ENCODE results near the gene RASAL2.

RASAL2 gene

DNA sequence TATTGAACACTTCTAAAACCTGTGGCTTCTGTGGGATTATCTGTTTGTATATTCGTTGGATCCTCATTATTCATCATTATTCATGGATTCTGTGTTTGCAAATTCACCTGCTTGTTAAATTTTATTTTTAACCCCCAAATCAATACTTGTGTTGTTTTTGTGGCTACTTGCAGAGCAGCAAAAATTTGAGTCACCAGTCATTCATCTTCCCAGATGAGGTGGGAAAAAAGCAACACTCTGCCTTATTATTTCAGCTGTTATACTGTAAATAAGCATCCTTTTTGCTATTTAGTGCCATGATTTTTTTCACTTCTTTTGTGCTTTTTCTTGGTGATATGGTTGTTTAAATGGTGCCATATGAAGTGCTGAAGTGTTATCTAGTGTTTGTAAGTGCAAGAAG lies 56.7 kb downstream of the RASAL2 start:
- no peak overlapping the region for H3K4me3 ChIP-seq (replicated peaks in 1 of 2; ENCODE audit: low read depth in 2 of 2, low read length in 2 of 2)
- TF ChIP-seq, protein P1, sequence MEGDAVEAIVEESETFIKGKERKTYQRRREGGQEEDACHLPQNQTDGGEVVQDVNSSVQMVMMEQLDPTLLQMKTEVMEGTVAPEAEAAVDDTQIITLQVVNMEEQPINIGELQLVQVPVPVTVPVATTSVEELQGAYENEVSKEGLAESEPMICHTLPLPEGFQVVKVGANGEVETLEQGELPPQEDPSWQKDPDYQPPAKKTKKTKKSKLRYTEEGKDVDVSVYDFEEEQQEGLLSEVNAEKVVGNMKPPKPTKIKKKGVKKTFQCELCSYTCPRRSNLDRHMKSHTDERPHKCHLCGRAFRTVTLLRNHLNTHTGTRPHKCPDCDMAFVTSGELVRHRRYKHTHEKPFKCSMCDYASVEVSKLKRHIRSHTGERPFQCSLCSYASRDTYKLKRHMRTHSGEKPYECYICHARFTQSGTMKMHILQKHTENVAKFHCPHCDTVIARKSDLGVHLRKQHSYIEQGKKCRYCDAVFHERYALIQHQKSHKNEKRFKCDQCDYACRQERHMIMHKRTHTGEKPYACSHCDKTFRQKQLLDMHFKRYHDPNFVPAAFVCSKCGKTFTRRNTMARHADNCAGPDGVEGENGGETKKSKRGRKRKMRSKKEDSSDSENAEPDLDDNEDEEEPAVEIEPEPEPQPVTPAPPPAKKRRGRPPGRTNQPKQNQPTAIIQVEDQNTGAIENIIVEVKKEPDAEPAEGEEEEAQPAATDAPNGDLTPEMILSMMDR (IDR thresholded peaks at IDR 0.05; ENCODE audit: low read depth, low read length) = no peak
- no peak for DNase-seq (ENCODE audit: low read depth in 2 of 2)

DNA sequence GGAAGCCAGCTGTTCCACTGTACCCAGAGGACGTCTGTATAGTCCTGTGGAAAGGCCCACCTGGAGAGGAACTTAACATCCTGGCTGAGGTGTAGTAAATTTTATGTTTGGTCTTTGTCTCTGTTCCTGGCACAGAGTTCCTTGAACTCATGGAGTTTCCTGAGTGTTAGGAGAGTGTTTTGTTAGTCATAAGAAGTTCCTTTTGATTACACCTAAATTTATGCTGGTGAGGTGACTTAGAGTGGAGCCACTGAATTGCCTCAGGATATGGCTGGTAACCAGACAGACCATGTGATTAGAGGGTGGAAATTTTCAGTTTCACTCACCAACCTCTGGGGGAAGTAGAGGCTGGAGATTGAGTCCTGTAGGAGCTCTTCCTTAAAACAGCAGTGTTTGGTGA lies 57.9 kb downstream of the RASAL2 start:
- TF ChIP-seq, protein P1 (IDR thresholded peaks at IDR 0.05; ENCODE audit: low read depth, low read length) = no peak
- peak in 1 of 2 donors; percentile 46 for DNase-seq (ENCODE audit: low read depth in 2 of 2)
- no peak overlapping the region for H3K4me3 ChIP-seq (replicated peaks in 1 of 2; ENCODE audit: low read depth in 2 of 2, low read length in 2 of 2)

DNA sequence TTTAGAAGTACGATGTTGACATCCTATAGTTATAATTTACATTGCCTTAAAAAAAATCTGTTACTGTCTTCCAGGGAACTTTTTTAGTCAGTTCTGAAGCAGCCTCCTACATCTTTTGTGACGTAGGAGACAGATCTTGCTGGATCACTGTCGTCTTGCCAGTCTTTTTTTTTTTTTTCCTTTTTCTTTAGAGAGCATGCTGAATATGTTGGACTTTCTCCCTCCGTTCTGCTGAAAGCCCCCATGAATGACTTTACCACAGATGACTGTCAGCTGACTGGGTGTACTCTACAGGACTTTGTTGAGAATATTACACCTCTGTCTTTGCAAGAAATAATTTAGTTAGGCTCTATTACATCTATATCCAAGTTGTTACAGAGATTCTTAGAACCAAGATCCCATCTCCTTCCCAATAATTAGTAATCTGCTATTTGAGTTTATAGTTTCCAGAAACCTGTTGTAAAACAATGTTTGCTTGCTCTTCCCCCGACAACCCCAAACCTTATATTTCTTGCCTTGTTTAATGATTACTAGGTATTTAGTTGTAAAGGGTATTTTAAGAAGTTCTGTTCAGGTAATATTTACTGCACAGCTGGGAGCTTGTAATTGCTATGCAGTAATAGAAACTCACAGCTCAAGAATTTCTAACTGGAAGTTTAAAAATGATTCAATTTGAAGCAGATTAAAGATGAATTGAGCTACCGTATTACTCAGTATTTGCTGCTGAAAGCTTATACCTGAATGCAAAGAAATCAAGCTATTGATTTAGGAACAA lies 61.8 kb downstream of the RASAL2 start:
- DNase-seq (ENCODE audit: low read depth in 2 of 2) = peak; percentile 44 to 51
- TF ChIP-seq, protein P1 (IDR thresholded peaks at IDR 0.05; ENCODE audit: low read depth, low read length) = no peak

DNA sequence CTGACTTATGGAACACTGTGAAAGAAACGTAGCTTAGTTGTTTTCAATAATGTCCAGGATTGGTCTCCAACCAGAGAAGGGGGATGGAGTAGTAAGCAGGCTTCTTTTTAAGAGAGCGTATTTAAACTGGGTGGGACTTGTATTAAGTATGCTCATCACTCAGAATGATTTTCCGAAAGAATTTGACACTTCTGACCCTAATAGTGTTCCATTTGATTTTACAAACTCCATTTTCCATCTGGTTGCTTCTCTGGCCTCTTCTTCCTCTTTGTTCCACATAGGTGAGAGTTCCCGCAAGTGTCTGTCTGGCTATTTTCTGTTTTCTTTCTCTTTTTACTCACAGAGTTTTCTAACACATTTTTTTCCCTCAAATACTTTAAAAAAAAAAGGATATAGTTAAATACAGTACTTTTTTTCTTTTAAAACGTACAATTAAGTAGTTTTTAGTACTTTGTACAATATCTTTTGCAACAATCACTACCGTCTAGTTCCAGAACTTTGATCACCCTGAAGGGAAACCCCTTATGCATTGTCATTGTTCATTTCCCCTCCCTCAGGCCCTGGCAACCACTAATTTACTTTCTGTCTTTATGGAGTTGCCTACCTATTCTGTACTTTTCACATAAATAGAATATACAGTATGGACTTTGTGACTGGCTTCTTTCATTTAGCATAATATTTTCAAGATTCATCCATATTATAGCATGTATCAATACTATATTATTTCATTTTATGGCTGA lies 67.0 kb downstream of the RASAL2 start:
- H3K4me3 ChIP-seq (replicated peaks in 1 of 2; ENCODE audit: low read depth in 2 of 2, low read length in 2 of 2) = no peak overlapping the region
- TF ChIP-seq, protein P1 (IDR thresholded peaks at IDR 0.05; ENCODE audit: low read depth, low read length) = no peak
- no peak for DNase-seq (ENCODE audit: low read depth in 2 of 2)

More for the DNA sequence above, 61.8 kb downstream of the RASAL2 start:
- no peak overlapping the region for H3K4me3 ChIP-seq (replicated peaks in 1 of 2; ENCODE audit: low read depth in 2 of 2, low read length in 2 of 2)

DNA sequence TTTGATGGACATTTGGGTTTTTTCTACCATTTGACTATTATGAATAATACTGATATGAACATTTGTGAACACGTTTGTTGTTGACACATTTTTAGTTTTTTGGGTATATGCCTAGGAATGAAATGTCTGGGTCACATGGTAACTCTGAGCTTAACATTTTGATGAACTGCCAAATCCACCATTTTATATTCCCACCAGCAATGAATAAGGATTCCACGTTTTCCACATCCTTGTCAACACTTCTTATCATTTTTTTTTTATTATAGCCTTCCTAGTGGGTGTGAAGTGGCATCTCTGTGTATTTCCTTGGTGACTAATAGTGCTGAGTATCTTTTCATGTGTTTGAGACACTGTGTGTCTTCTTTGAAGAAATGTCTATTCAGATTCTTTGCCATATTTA lies 67.6 kb downstream of the RASAL2 start:
- H3K4me3 ChIP-seq (replicated peaks in 1 of 2; ENCODE audit: low read depth in 2 of 2, low read length in 2 of 2) = no peak overlapping the region
- DNase-seq (ENCODE audit: low read depth in 2 of 2) = peak; percentile 50 to 76
- TF ChIP-seq, protein P1 (IDR thresholded peaks at IDR 0.05; ENCODE audit: low read depth, low read length) = no peak

DNA sequence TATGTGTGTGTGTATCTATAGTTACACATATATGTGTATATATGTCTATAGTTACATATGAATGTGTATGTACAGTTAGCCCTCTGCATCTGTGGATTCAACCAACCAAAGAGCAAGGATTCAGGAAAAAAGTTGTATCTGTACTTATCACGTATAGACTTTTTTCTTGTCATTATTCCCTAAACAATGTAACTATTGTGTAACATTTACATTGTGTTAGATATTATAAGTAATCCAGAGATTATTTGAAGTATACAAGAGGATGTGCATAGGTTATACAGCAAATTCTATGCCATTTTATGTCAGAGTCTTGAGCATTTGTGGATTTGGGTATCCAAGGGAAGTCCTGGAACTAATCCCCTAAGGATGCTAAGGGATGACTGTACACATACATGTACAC lies 71.3 kb downstream of the RASAL2 start:
- H3K4me3 ChIP-seq (replicated peaks in 1 of 2; ENCODE audit: low read depth in 2 of 2, low read length in 2 of 2) = no peak overlapping the region
- no peak for DNase-seq (ENCODE audit: low read depth in 2 of 2)
- TF ChIP-seq, protein P1 (IDR thresholded peaks at IDR 0.05; ENCODE audit: low read depth, low read length) = no peak
